SK-N-SH (cell line): ENCODE data around the gene TUBB1. TPM values are rescaled to one million over a fixed set of nuclear protein-coding genes. Genes with fewer than 3 reads are reported as not detected.
A peak's percentile ranks its signal among the peaks of the same experiment; 100 is the strongest.

ENCODE experiments used
- CTCF ChIA-PET: fragments of 300-600, 350-600 bp; formaldehyde crosslinking; extraction: SDS; loops from one replicate; lab custom pipeline; 2021; lab: Yijun Ruan, JAX
- POLR2A ChIA-PET: fragments of 350-600 bp; sonication (Branson Sonifier 250); formaldehyde crosslinking; extraction: SDS; loops from one replicate; lab custom pipeline; 2020; ENCODE audit warnings: antibody characterized with exemption, inconsistent platforms; lab: Yijun Ruan, JAX
- DNase-seq: peaks from one replicate; pipeline ENCODE4 v3.0.0; 2012
- H2AFZ ChIP-seq: fragments of 200-600 bp; sonication (generic); 2 replicates; pipeline ENCODE4 v1.8.1; 2016; ENCODE audit warnings: antibody characterized with exemption, mild to moderate bottlenecking, low read depth
- H3F3A ChIP-seq: fragments of 200-600 bp; sonication (generic); replicated peaks from 2 replicates; pipeline ENCODE3; 2016; ENCODE audit warnings: antibody characterized with exemption, mild to moderate bottlenecking; ENCODE audit not compliant: insufficient read depth
- H3K27ac ChIP-seq, 2 experiments: fragments of 200-500 bp in 1 of 2; fragments of 200-600 bp in 1 of 2; sonication (Bioruptor generic) in 1 of 2; sonication (generic), shearing (Covaris generic) in 1 of 2; 2 replicates each; pipeline versions ENCODE4 v1.5.1 to v1.6.1; 2014 to 2016; ENCODE audit warnings: low read depth in 2 of 2, inconsistent platforms in 1 of 2, low read length in 1 of 2, mild to moderate bottlenecking in 1 of 2, mixed read lengths in 1 of 2
- H3K27me3 ChIP-seq: fragments of 200-600 bp; sonication (generic), shearing (Covaris generic); 2 replicates; pipeline ENCODE4 v1.6.1; 2016; ENCODE audit warnings: mixed run types; ENCODE audit not compliant: insufficient read depth
- H3K36me3 ChIP-seq, 2 experiments: fragments of 200-500 bp in 1 of 2; fragments of 200-600 bp in 1 of 2; sonication (Bioruptor generic) in 1 of 2; sonication (generic) in 1 of 2; replicated peaks in 1 of 2; 2 replicates each; pipeline versions ENCODE3 to v1.5.1; 2014 to 2016; ENCODE audit warnings: low read length in 1 of 2, mild to moderate bottlenecking in 1 of 2; ENCODE audit not compliant: insufficient read depth in 2 of 2, control insufficient read depth in 1 of 2
- H3K4me1 ChIP-seq, 2 experiments: fragments of 200-500 bp in 1 of 2; fragments of 200-600 bp in 1 of 2; sonication (Bioruptor generic) in 1 of 2; sonication (generic), shearing (Covaris generic) in 1 of 2; 2 replicates each; pipeline versions ENCODE4 v1.5.1 to v1.6.1; 2014 to 2016; ENCODE audit warnings: low read depth in 1 of 2, low read length in 1 of 2, mixed run types in 1 of 2; ENCODE audit not compliant: insufficient read depth in 2 of 2, control insufficient read depth in 1 of 2
- H3K4me2 ChIP-seq: fragments of 200-600 bp; sonication (generic), shearing (Covaris generic); 2 replicates; pipeline ENCODE4 v1.6.1; 2017; ENCODE audit warnings: mixed run types
- H3K4me3 ChIP-seq, 2 experiments: fragments of 200-500 bp in 1 of 2; fragments of 200-600 bp in 1 of 2; sonication (Bioruptor generic) in 1 of 2; sonication (generic), shearing (Covaris generic) in 1 of 2; 2 replicates each; pipeline versions ENCODE4 v1.5.1 to v1.8.1; 2014 to 2016; ENCODE audit warnings: low read depth in 2 of 2, inconsistent platforms in 1 of 2, low read length in 1 of 2, mild to moderate bottlenecking in 1 of 2, mixed read lengths in 1 of 2, moderate library complexity in 1 of 2
- H3K79me2 ChIP-seq: fragments of 200-600 bp; sonication (generic); 2 replicates; pipeline ENCODE4 v1.8.1; 2017; ENCODE audit warnings: mild to moderate bottlenecking; ENCODE audit not compliant: insufficient read depth
- H3K9ac ChIP-seq: fragments of 200-600 bp; sonication (generic); 2 replicates; pipeline ENCODE4 v1.6.1; 2017; ENCODE audit warnings: mixed run types
- H3K9me2 ChIP-seq: fragments of 200-600 bp; sonication (generic); 2 replicates; pipeline ENCODE4 v1.6.1; 2017; ENCODE audit warnings: mixed run types
- H3K9me3 ChIP-seq: fragments of 200-600 bp; sonication (generic); 2 replicates; pipeline ENCODE4 v1.6.1; 2017; ENCODE audit warnings: mixed run types, mild to moderate bottlenecking, moderate library complexity
- H4K20me1 ChIP-seq: fragments of 200-600 bp; sonication (generic); 2 replicates; pipeline ENCODE4 v1.6.1; 2017; ENCODE audit warnings: mild to moderate bottlenecking, mixed run types; ENCODE audit not compliant: insufficient read depth
- CTCF ChIP-seq: fragments of 200-600 bp; sonication (generic); IDR thresholded peaks from 2 replicates; pipeline ENCODE4 v1.6.1; 2017; ENCODE audit warnings: antibody characterized with exemption, mild to moderate bottlenecking, moderate library complexity
- MAX ChIP-seq: IDR thresholded peaks from 2 replicates; pipeline ENCODE4 v1.4.0; 2012; ENCODE audit warnings: low read depth
- RAD21 ChIP-seq: IDR thresholded peaks from 2 replicates; pipeline ENCODE4 v1.6.1; 2012; ENCODE audit warnings: mild to moderate bottlenecking, low read length
- REST ChIP-seq: IDR thresholded peaks from 2 replicates; pipeline ENCODE4 v1.6.1; 2012; ENCODE audit warnings: mild to moderate bottlenecking, low read depth, low read length, moderate library complexity
- SMC3 ChIP-seq: IDR thresholded peaks from 2 replicates; pipeline ENCODE4 v1.6.1; 2012; ENCODE audit warnings: low read depth, low read length, improper control_type of control experiment
- TAF1 ChIP-seq: IDR thresholded peaks from 2 replicates; pipeline ENCODE4 v1.6.1; 2012; ENCODE audit warnings: low read depth, mild to moderate bottlenecking, low read length, moderate library complexity, borderline replicate concordance
- YY1 ChIP-seq: IDR thresholded peaks from 2 replicates; pipeline ENCODE4 v1.4.0; 2012; ENCODE audit warnings: low read depth, mild to moderate bottlenecking
- WGBS: methylation state at CpG from one replicate; pipeline ENCODE4 v1.1.6; 2017; ENCODE audit warnings: low lambda C conversion rate; 5-methylcytosine and 5-hydroxymethylcytosine counted together
- polyA plus RNA-seq, 3 experiments: library from polyadenylated mRNA; depleted of rRNA; stranded (reverse); fragments of >200 nt; gene quantifications; 2 replicates each; pipeline ENCODE4 v1.2.3, GENCODE V29; 2012

Gene TUBB1
- polyA plus RNA-seq, 1 of the 3 experiments (the other 2 are of a cell fraction), result not detected

GRCh38 chr20:59055302-59055701, 36.1 kb downstream of the TUBB1 start:
- Histone ChIP-seq H3K4me3 (no peak overlapping the region), H3K9ac (no peak overlapping the region), H2AFZ (no peak overlapping the region), H3K27ac (no peak overlapping the region), H3K9me2 (no peaks in the 10 kb centered on the region), H3K9me3 (peaks cover 6% of the 10 kb centered on the region; the same call in 1 of the 2 replicates), H3K36me3 (no peaks in the 10 kb centered on the region), H3K79me2 (no peaks in the 10 kb centered on the region), H3K27me3 (no peaks in the 10 kb centered on the region), H3K4me1 (no peaks in the 10 kb centered on the region), H3K4me2 (no peak overlapping the region), H3F3A (no peaks in the 10 kb centered on the region), H4K20me1 (no peaks in the 10 kb centered on the region)
- TF ChIP-seq TAF1, result no peak
- peak; percentile 56 for TF ChIP-seq CTCF
- no peak for TF ChIP-seq YY1
- peak; percentile 41 for TF ChIP-seq SMC3
- peak; percentile 67 for TF ChIP-seq RAD21
- 75% methylated on average over 7 of the region's 7 CpGs for WGBS
- ChIA-PET CTCF (interaction anchor here (0.6 to 1.3 kb wide), 4 partner anchors 12 to 398 kb away, joined by 3 to 4 read pairs (median 3); no protein-coding TSS in a partner anchor), POLR2A (no interaction called here)
- DNase-seq, result no peak

- no peaks in the 10 kb centered on the region for H4K20me1 ChIP-seq
- H3K9me2 ChIP-seq, result no peaks in the 10 kb centered on the region
- H3K4me2 ChIP-seq, result no peak overlapping the region
- no peak overlapping the region for H3K9ac ChIP-seq
- H3K27ac ChIP-seq, result no peak overlapping the region; a peak in 1 of 4 replicates
- WGBS, result 87% methylated on average over 4 of the region's 4 CpGs
- H2AFZ ChIP-seq, result no peak overlapping the region
- POLR2A ChIA-PET, result no interaction called here
- no peaks in the 10 kb centered on the region for H3K79me2 ChIP-seq
- peaks cover 6% of the 10 kb centered on the region; the same call in 1 of the 2 replicates for H3K9me3 ChIP-seq
- no peaks in the 10 kb centered on the region for H3K27me3 ChIP-seq
- TF ChIP-seq REST (peak; percentile 75; the same call in 1 of the 2 replicates), MAX (no peak)
- TF ChIP-seq, all 33 proteins: peak for 1
- no peaks in the 10 kb centered on the region for H3F3A ChIP-seq
- CTCF ChIA-PET, result interaction anchor here (1.2 to 1.7 kb wide), 2 partner anchors 9 to 20 kb away, joined by 3 to 4 read pairs; no protein-coding TSS in a partner anchor
- DNase-seq, result no peak
- peaks cover 8 to 16% of the 10 kb centered on the region in 2 experiments; a peak in 3 of 4 replicates for H3K4me1 ChIP-seq
- no peak overlapping the region for H3K4me3 ChIP-seq
- no peaks in the 10 kb centered on the region for H3K36me3 ChIP-seq
Measured at GRCh38 chr20:59062081-59062480, 42.9 kb downstream of the TUBB1 start.
